Cardiac fibroblast (primary cell): ENCODE results near the gene FAM107B.

ENCODE experiments used
- DNase-seq, 2 donors: peaks; one replicate each; pipeline versions ENCODE4 v3.0.0 to v3.0.0-alpha.2; 2010; ENCODE audit warnings: low read depth in 2 of 2
- H3K4me3 ChIP-seq, 2 donors: replicated peaks in 1 of 2; 1 replicate in 1 of 2; 2 replicates in 1 of 2; pipeline ENCODE4 v1.5.1; 2011; ENCODE audit warnings: low read depth in 2 of 2, low read length in 2 of 2, mild to moderate bottlenecking in 2 of 2, moderate library complexity in 1 of 2
- TF ChIP-seq, protein P1 (sequence below): IDR thresholded peaks from one replicate; pipeline ENCODE4 v1.5.1; 2011; ENCODE audit warnings: low read depth, mild to moderate bottlenecking, low read length, inconsistent platforms

Gene FAM107B

DNA sequence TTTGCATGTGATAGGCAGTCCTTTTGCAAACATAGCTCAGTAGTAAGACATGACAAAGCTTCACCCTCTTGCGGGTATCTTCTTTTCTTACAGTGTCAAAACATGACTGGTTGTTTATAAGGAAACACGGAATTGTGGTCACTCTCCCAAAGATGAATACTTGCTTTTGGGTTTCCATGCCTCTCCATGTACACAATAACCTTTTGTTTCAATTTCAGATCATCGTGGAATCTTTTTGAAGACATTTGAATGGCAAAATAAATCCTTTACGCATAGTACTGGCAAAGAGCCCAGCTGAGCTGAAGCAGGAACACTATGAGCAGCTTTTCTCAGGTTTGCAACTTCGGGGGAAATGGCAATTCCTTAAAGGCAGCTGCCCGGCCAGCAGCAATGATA is 287.2 kb downstream of the FAM107B start:
- TF ChIP-seq, protein P1, sequence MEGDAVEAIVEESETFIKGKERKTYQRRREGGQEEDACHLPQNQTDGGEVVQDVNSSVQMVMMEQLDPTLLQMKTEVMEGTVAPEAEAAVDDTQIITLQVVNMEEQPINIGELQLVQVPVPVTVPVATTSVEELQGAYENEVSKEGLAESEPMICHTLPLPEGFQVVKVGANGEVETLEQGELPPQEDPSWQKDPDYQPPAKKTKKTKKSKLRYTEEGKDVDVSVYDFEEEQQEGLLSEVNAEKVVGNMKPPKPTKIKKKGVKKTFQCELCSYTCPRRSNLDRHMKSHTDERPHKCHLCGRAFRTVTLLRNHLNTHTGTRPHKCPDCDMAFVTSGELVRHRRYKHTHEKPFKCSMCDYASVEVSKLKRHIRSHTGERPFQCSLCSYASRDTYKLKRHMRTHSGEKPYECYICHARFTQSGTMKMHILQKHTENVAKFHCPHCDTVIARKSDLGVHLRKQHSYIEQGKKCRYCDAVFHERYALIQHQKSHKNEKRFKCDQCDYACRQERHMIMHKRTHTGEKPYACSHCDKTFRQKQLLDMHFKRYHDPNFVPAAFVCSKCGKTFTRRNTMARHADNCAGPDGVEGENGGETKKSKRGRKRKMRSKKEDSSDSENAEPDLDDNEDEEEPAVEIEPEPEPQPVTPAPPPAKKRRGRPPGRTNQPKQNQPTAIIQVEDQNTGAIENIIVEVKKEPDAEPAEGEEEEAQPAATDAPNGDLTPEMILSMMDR: no peak
- peak; percentile 30 to 43 for DNase-seq
- no peak overlapping the region for H3K4me3 ChIP-seq

DNA sequence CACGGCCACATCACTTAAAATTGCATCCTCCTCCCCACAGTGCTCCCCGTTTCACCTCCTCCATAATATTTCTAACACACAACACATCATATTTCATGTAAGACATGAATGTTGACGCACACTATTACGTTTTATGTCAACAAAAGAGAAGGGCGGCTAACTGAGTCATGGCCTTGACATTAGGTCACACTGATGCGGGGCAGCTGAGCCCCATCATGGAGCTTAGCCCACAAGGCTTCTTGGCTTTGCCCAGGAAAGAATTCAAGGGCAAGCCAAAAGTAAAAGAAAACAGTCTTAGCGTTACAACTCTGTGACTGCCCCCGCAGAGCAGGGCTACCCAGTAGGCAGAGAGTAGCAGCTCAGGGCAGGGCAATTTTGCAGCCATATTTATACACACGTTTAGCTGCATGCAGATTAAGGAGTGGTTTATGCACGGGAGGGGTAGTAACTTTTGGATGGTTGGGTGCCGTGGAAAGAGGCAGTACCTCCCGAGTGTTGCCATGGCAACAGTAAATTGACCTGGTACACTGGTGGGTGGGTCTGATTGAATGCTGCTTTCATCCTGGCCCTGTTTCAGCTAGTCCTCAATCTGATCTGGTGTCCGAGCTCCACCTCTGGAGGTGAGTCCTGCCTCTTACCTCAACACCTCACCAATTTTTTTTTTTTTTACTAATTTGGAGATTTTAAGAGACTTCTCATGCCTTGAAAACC is 287.8 kb downstream of the FAM107B start:
- no peak overlapping the region for H3K4me3 ChIP-seq
- TF ChIP-seq, protein P1: no peak

DNA sequence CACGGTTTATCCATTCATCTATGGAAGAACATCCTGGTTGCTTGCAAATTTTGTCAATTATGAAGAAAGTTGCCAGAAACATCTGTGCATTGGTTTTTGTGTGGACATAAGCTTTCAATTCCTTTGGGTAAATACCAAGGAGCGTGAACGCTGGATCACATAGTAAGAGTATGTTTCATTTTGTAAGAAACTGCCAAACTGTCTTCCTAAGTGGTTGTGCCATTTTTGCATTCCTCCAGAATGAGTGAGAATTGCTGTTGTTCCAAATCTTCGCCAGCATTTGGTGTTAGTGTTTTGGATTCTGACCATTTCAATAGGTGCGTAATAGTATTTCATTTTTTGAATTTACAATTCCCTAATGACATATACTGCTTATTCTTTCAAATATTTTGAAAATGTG is 288.7 kb downstream of the FAM107B start:
- TF ChIP-seq, protein P1: no peak
- H3K4me3 ChIP-seq: no peak overlapping the region
- DNase-seq: peak in 1 of 2 donors; percentile 37

More for the DNA sequence above, 287.8 kb downstream of the FAM107B start:
- DNase-seq: peak in 1 of 2 donors; percentile 53

DNA sequence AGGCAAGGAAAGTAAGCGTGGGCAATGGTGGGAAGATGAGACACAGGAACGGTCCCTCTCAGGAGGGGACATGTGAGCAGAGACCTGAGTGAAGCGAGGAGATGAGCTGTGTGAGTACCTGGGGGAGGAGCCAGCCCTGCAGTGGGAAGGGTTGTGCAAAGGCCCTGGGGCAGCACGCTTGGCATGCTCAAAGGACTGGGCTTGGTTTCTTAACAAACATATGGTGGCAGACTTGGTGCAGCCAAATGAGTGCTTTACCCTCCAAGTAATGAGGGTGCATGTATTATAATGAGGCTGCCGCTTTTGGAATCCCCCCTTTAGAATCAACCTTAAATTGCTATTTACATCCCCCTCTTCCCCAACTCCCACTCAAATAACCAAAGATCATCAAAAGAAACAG is 291.3 kb downstream of the FAM107B start:
- no peak overlapping the region for H3K4me3 ChIP-seq
- no peak for DNase-seq
- TF ChIP-seq, protein P1: no peak

DNA sequence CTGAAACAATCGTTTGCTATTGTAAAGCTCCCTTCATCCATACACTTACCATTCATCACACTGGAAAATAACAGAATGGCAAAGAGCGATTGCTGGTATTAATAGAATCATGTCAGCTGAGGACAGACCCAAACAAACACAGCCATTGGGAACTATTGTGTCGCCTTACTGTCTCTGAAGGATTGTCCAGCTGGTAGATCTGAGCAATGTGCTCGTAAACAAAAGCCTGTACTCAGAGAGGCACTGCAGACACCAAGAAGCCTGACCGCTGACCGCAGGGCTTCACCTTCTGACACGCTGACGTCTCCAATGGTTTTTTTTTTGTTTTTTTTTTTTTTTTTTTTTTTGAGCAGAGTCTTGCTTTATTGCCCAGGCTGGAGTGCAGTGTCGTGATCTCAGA is 292.9 kb downstream of the FAM107B start:
- H3K4me3 ChIP-seq: no peak overlapping the region
- DNase-seq: peak in 1 of 2 donors; percentile 57
- TF ChIP-seq, protein P1: no peak

DNA sequence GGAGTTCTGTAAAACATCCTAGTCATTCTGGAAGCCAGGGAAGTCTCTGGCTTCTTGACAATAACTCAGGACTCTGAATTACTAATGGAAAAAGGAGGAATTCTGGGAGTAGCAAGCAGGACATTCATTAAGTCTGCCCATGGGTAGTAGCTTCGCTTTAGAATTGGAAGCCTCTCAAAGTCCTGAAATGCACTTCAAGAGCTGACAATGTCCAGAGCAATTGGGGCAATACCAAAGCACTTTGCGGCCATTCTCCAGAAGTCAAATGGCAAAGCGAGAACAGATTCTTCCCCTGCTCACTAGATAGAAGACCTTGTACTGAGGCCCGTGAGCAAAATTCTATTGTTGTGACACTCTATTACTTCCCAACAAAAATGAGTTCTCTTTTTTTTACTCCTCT is 293.7 kb downstream of the FAM107B start:
- TF ChIP-seq, protein P1: no peak
- DNase-seq: no peak
- no peak overlapping the region for H3K4me3 ChIP-seq

DNA sequence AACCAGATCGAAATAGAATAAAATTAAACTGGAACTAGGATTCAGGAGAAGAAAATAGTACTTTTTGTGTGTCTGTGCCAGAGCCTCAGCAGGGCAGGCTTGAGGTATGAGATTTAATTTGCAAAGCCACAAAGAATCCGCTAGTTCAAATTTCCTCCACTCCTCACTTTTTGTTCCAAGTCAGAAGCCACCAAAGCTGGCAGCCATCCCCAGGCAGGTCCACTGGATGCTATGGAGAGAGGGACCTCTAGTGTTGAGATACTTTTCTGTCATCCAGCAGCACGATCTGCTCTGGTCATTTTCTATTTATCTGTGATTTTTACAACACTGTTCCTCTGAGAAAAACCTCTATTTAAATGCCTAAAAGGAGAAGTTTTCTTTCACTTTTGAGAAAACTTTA is 296.1 kb downstream of the FAM107B start:
- TF ChIP-seq, protein P1: peak; percentile 68
- H3K4me3 ChIP-seq: no peak overlapping the region
- DNase-seq: peak; percentile 82 to 86
